Measurements from ENCODE around the gene SERTAD2. TPM values are rescaled to one million over a fixed set of nuclear protein-coding genes. Genes with fewer than 3 reads are reported as not detected.
A peak's percentile ranks its signal among the peaks of the same experiment; 100 is the strongest.

SERTAD2 gene
- total RNA-seq, 2 experiments from 2014 or later = 31.2 to 33.9 TPM

GRCh38 chr2:64692401-64692800 lies 38.7 kb upstream of the SERTAD2 start:
- ATAC-seq (no peak), DNase-seq (no peak)
- CTCF ChIA-PET = no interaction called here
- Mint-ChIP-seq H3K4me1 (ENCODE audit: low read depth) (peaks cover 27% of the 10 kb centered on the region), H3K27me3 (no peaks in the 10 kb centered on the region), H3K4me3 (no peak overlapping the region), H3K36me3 (ENCODE audit: low read depth) (peaks cover 9% of the 10 kb centered on the region), H3K27ac (no peak overlapping the region), H3K9me3 (peaks cover 2% of the 10 kb centered on the region)
- intact Hi-C loops (cut with micrococcal nuclease) = no loop called here
- POLR2A ChIA-PET = no interaction called here
- TF ChIP-seq CTCF (IDR thresholded peaks at IDR 0.05) = no peak

- ATAC-seq (no peak), DNase-seq (no peak)
- POLR2A ChIA-PET = no interaction called here
- H3K4me3 Mint-ChIP-seq = no peak overlapping the region
- TF ChIP-seq CTCF (IDR thresholded peaks at IDR 0.05) = no peak
- peaks cover 18% of the 10 kb centered on the region for H3K4me1 Mint-ChIP-seq (ENCODE audit: low read depth)
- peaks cover 10% of the 10 kb centered on the region for H3K36me3 Mint-ChIP-seq (ENCODE audit: low read depth)
- CTCF ChIA-PET = no interaction called here
- H3K27ac Mint-ChIP-seq = no peak overlapping the region
- peaks cover 2% of the 10 kb centered on the region for H3K9me3 Mint-ChIP-seq
- intact Hi-C loops (cut with micrococcal nuclease) = no loop called here
- H3K27me3 Mint-ChIP-seq = no peaks in the 10 kb centered on the region
Measured at GRCh38 chr2:64688909-64689308, 35.2 kb upstream of the SERTAD2 start.

- no peak for DNase-seq
- POLR2A ChIA-PET = interaction anchor here (0.9 to 2.9 kb wide), 2 partner anchors 10 to 12 kb away, joined by 3 to 9 read pairs; no protein-coding TSS in a partner anchor
- peaks cover 29% of the 10 kb centered on the region for H3K4me1 Mint-ChIP-seq (ENCODE audit: low read depth)
Measured at GRCh38 chr2:64686283-64686956, 32.7 kb upstream of the SERTAD2 start.

GRCh38 chr2:64685430-64685829 lies 31.7 kb upstream of the SERTAD2 start:
- intact Hi-C loops (cut with micrococcal nuclease) = no loop called here
- Mint-ChIP-seq H3K27ac (no peak overlapping the region), H3K4me1 (ENCODE audit: low read depth) (peaks cover 32% of the 10 kb centered on the region), H3K27me3 (no peaks in the 10 kb centered on the region), H3K36me3 (ENCODE audit: low read depth) (peaks cover 6% of the 10 kb centered on the region), H3K9me3 (no peaks in the 10 kb centered on the region), H3K4me3 (no peak overlapping the region)
- CTCF ChIA-PET = interaction anchor here (0.8 to 1.3 kb wide), 4 partner anchors 18 to 42 kb away, joined by 3 to 5 read pairs (median 4); no protein-coding TSS in a partner anchor
- TF ChIP-seq CTCF (IDR thresholded peaks at IDR 0.05) = no peak
- DNase-seq = no peak
- no peak for ATAC-seq
- POLR2A ChIA-PET = interaction anchor here (0.6 to 2.9 kb wide), 2 partner anchors 11 to 29 kb away, joined by 3 to 9 read pairs; no protein-coding TSS in a partner anchor

More at GRCh38 chr2:64686283-64686956, 32.7 kb upstream of the SERTAD2 start:
- ATAC-seq = peak; percentile 47
- H3K9me3 Mint-ChIP-seq = no peaks in the 10 kb centered on the region
- H3K27ac Mint-ChIP-seq = peak overlapping the region; percentile 78
- no peaks in the 10 kb centered on the region for H3K27me3 Mint-ChIP-seq
- intact Hi-C loops (cut with micrococcal nuclease) = no loop called here
- H3K36me3 Mint-ChIP-seq (ENCODE audit: low read depth) = peaks cover 6% of the 10 kb centered on the region
- H3K4me3 Mint-ChIP-seq = no peak overlapping the region
- CTCF ChIA-PET = interaction anchor here (0.5 to 1.4 kb wide), 6 partner anchors 9 to 178 kb away, joined by 3 to 5 read pairs (median 4); no protein-coding TSS in a partner anchor
- TF ChIP-seq CTCF (IDR thresholded peaks at IDR 0.05) = no peak

DNA sequence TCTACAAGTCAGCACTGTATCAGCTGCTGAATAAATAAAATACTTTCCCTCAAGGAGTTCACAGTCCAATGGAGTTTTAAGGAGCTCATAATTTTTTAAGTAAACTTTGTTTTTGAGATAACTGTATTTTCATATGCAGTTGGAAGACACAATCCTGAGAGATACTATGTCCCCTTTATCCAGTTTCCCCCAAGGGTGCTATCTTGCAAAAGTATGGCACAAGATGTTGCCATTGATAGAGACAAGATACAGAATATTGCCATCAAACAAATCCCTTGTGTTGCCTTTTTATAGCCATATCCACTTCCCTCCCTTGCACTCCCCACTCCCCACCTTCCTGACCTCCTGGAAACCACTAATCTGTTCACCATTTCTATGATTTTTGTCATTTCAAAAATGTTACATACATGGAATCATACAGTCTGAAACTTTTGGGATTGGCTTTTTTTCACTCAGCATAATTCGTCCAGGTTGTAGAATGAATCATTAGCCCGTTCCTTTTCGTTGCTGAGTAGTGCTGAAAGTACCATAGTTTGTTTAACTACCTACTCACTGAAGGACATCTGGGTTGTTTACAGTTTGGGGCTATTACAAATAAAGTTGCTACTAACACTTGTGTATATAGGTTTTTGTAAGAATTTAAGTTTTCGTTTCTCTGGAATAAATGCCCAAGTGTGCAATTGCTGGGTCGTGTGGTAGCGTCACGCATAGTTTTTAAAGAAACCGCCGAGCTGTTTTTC lies 30.2 kb upstream of the SERTAD2 start:
- H3K4me1 Mint-ChIP-seq (ENCODE audit: low read depth) = peaks cover 46% of the 10 kb centered on the region
- no peak for TF ChIP-seq CTCF (IDR thresholded peaks at IDR 0.05)
- no peaks in the 10 kb centered on the region for H3K27me3 Mint-ChIP-seq
- CTCF ChIA-PET = interaction anchor here (1.6 kb wide), 1 partner anchor 38 kb away, joined by 3 read pairs; no protein-coding TSS in a partner anchor
- POLR2A ChIA-PET = no interaction called here
- H3K9me3 Mint-ChIP-seq = no peaks in the 10 kb centered on the region
- ATAC-seq (no peak), DNase-seq (no peak)
- intact Hi-C loops (cut with micrococcal nuclease) = no loop called here
- no peak overlapping the region for H3K4me3 Mint-ChIP-seq
- H3K36me3 Mint-ChIP-seq (ENCODE audit: low read depth) = peaks cover 6% of the 10 kb centered on the region
- H3K27ac Mint-ChIP-seq = no peak overlapping the region
